Heart left ventricle (tissue), 13 donors: Measurements from ENCODE around the gene APOB.

ENCODE experiments used
- CTCF ChIP-seq, 12 donors: fragments of 200-600 bp; sonication (generic) in 4 of 12; IDR thresholded peaks; one replicate each; pipeline versions ENCODE4 v1.5.0 to v1.8.0; 2018 to 2022; ENCODE audit warnings: antibody characterized with exemption in 12 of 12, mild to moderate bottlenecking in 5 of 12
- POLR2A ChIP-seq, 2 donors: fragments of 450-650 bp; IDR thresholded peaks; one replicate each; pipeline ENCODE4 v1.6.1; 2017; ENCODE audit warnings: antibody characterized with exemption in 2 of 2, mild to moderate bottlenecking in 2 of 2, moderate library complexity in 2 of 2
- donor health status: ischemic (EF 13 %, LVEDD 7.1; RV severe dilation, severe dysfunction).
- donor health status: DM: no; HTN: yes; CAD: no.
- donor health status: DM: no; HTN: no; CAD: no.
- donor health status: ischemic (EF 25% LVEDD 6.9; RV normal size, moderate dysfunction).
- donor health status: ischemic (EF 25% LVEDD 5.7; RV mildly dilated, moderate dysfunction).
- donor health status: ischemic (EF 35%, LVEDD 5.7; RV mildly dilated, moderate dysfunction).
- donor health status: nonischemic (EF 11% LVEDD 7.7; RV severe dilation, severe dysfunction).
- donor health status: DM: yes; HTN: yes; CAD: no.
- donor health status: PGD.
- donor health status: ischemic (EF 29% LVEDD 5.4; RV normal size, mild dysfunction).
- donor health status: nonischemic (EF 23%, LVEDD 6.1; RV moderate dilation, normal function).

- TF ChIP-seq POLR2A (IDR thresholded peaks at IDR 0.05) (no peak), CTCF (IDR thresholded peaks at IDR 0.05) (no peak)
Measured at GRCh38 chr2:21004181-21004572, 39.7 kb downstream of the APOB start.
